Measurements from ENCODE around the gene NR1I2. TPM values are rescaled to one million over a fixed set of nuclear protein-coding genes. Genes with fewer than 3 reads are reported as not detected.

Gene NR1I2
- total RNA-seq, 1 donor from 2014 or later, result 0.23 TPM

GRCh38 chr3:119796785-119797184 is 14.9 kb downstream of the NR1I2 start:
- TF ChIP-seq, protein P1, sequence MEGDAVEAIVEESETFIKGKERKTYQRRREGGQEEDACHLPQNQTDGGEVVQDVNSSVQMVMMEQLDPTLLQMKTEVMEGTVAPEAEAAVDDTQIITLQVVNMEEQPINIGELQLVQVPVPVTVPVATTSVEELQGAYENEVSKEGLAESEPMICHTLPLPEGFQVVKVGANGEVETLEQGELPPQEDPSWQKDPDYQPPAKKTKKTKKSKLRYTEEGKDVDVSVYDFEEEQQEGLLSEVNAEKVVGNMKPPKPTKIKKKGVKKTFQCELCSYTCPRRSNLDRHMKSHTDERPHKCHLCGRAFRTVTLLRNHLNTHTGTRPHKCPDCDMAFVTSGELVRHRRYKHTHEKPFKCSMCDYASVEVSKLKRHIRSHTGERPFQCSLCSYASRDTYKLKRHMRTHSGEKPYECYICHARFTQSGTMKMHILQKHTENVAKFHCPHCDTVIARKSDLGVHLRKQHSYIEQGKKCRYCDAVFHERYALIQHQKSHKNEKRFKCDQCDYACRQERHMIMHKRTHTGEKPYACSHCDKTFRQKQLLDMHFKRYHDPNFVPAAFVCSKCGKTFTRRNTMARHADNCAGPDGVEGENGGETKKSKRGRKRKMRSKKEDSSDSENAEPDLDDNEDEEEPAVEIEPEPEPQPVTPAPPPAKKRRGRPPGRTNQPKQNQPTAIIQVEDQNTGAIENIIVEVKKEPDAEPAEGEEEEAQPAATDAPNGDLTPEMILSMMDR (IDR thresholded peaks at IDR 0.05; ENCODE audit: unreplicated experiment), result no peak
- Mint-ChIP-seq H3K27me3 (ENCODE audit: unreplicated experiment) (peaks cover 6% of the 10 kb centered on the region), H3K36me3 (ENCODE audit: low read depth, unreplicated experiment) (no peaks in the 10 kb centered on the region), H3K4me1 (ENCODE audit: unreplicated experiment) (peaks cover 6% of the 10 kb centered on the region), H3K4me3 (ENCODE audit: unreplicated experiment) (no peak overlapping the region), H3K27ac (ENCODE audit: unreplicated experiment) (no peak overlapping the region), H3K9me3 (ENCODE audit: unreplicated experiment) (no peaks in the 10 kb centered on the region)
- no peak for DNase-seq (ENCODE audit: low spot score)

DNA sequence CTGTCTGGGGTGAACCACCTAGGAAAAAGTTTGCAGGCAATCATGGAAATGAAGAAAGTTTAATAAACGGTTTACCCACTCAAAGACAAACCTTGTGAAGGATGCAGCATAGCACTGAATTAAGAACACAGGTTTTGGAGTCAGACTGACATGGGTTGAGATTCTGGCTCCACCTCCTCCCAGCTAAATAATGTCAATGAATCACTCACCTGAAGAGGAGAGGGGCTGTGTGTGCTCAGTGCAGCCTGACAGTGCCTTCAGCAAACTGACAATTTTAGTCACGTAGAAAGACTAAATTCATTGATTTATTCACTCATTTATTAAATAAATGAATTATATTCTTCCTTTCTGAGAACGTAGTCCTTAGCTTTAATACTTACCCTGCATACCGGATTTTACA is 18.9 kb downstream of the NR1I2 start:
- Mint-ChIP-seq H3K9me3 (ENCODE audit: unreplicated experiment) (no peaks in the 10 kb centered on the region), H3K4me3 (ENCODE audit: unreplicated experiment) (no peak overlapping the region), H3K27ac (ENCODE audit: unreplicated experiment) (no peak overlapping the region), H3K4me1 (ENCODE audit: unreplicated experiment) (no peaks in the 10 kb centered on the region), H3K36me3 (ENCODE audit: low read depth, unreplicated experiment) (no peaks in the 10 kb centered on the region), H3K27me3 (ENCODE audit: unreplicated experiment) (peaks cover 3% of the 10 kb centered on the region)
- TF ChIP-seq, protein P1 (IDR thresholded peaks at IDR 0.05; ENCODE audit: unreplicated experiment), result no peak
- DNase-seq (ENCODE audit: low spot score), result no peak

DNA sequence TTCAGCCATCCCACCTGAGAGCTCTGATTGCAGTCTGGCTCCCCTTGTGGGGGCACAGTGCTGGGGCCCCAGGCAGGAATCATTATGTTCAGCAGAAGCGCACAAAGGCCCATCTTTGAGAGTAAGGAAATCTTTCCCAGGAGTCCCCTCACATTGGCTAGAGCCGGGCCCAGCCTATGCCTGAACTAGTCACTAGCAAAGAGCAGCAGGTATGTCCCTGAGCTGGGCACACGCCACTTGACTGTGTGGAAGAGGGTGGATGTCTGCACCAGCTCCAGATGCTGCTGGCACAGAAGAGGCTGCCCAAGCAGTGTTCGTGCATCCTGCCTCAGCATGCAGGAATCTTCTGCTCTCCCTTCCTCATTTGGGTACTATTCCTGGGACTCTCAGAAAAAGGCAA is 26.3 kb downstream of the NR1I2 start:
- H3K4me1 Mint-ChIP-seq (ENCODE audit: unreplicated experiment), result peaks cover 2% of the 10 kb centered on the region
- TF ChIP-seq, protein P1 (IDR thresholded peaks at IDR 0.05; ENCODE audit: unreplicated experiment), result no peak
- no peaks in the 10 kb centered on the region for H3K9me3 Mint-ChIP-seq (ENCODE audit: unreplicated experiment)
- no peak overlapping the region for H3K4me3 Mint-ChIP-seq (ENCODE audit: unreplicated experiment)
- peaks cover 12% of the 10 kb centered on the region for H3K27me3 Mint-ChIP-seq (ENCODE audit: unreplicated experiment)
- H3K27ac Mint-ChIP-seq (ENCODE audit: unreplicated experiment), result no peak overlapping the region
- DNase-seq (ENCODE audit: low spot score), result no peak
- H3K36me3 Mint-ChIP-seq (ENCODE audit: low read depth, unreplicated experiment), result no peaks in the 10 kb centered on the region

GRCh38 chr3:119808843-119809242 is 26.9 kb downstream of the NR1I2 start:
- H3K4me1 Mint-ChIP-seq (ENCODE audit: unreplicated experiment), result peaks cover 2% of the 10 kb centered on the region
- H3K27me3 Mint-ChIP-seq (ENCODE audit: unreplicated experiment), result peaks cover 14% of the 10 kb centered on the region
- no peaks in the 10 kb centered on the region for H3K9me3 Mint-ChIP-seq (ENCODE audit: unreplicated experiment)
- H3K4me3 Mint-ChIP-seq (ENCODE audit: unreplicated experiment), result no peak overlapping the region
- TF ChIP-seq, protein P1 (IDR thresholded peaks at IDR 0.05; ENCODE audit: unreplicated experiment), result no peak
- no peak overlapping the region for H3K27ac Mint-ChIP-seq (ENCODE audit: unreplicated experiment)
- no peaks in the 10 kb centered on the region for H3K36me3 Mint-ChIP-seq (ENCODE audit: low read depth, unreplicated experiment)
- no peak for DNase-seq (ENCODE audit: low spot score)

- TF ChIP-seq, protein P1 (IDR thresholded peaks at IDR 0.05; ENCODE audit: unreplicated experiment), result no peak
- peaks cover 2% of the 10 kb centered on the region for H3K4me1 Mint-ChIP-seq (ENCODE audit: unreplicated experiment)
- H3K36me3 Mint-ChIP-seq (ENCODE audit: low read depth, unreplicated experiment), result no peaks in the 10 kb centered on the region
- H3K27me3 Mint-ChIP-seq (ENCODE audit: unreplicated experiment), result peaks cover 14% of the 10 kb centered on the region
- DNase-seq (ENCODE audit: low spot score), result no peak
- H3K9me3 Mint-ChIP-seq (ENCODE audit: unreplicated experiment), result no peaks in the 10 kb centered on the region
- H3K27ac Mint-ChIP-seq (ENCODE audit: unreplicated experiment), result no peak overlapping the region
- H3K4me3 Mint-ChIP-seq (ENCODE audit: unreplicated experiment), result no peak overlapping the region
These were observed 27.5 kb downstream of the NR1I2 start for GRCh38 chr3:119809249-119810017.

Measured in endothelial cell (in vitro differentiated cells).